ENCODE measurements around the gene COL10A1. TPM values are rescaled to one million over a fixed set of nuclear protein-coding genes. Genes with fewer than 3 reads are reported as not detected.

The COL10A1 gene
- total and polyA plus RNA-seq, 10 of the 15 experiments (the other 5 are each of a cell fraction or from before 2014, with no cell fraction given), result 0.02 to 0.33 (median 0.06) TPM; not detected in 5

- intact Hi-C loops (cut with micrococcal nuclease; ENCODE audit: unreplicated experiment), result loop anchor here (10.0 kb wide), 1 partner anchor 299 kb away; no protein-coding TSS in a partner anchor
- SMC1A ChIA-PET (ENCODE audit: uncharacterized antibody, unreplicated experiment), result interaction anchor here (0.7 to 4.1 kb wide), 11 partner anchors 9 to 111 kb away, joined by 3 to 20 read pairs (median 4); partner anchors contain the start of gene FRK
- no TSS peak for BruUV-seq (replicated peaks)
Measured at GRCh38 chr6:116106146-116106545, 19.8 kb downstream of the COL10A1 start.

GRCh38 chr6:116105247-116105646 lies 20.7 kb downstream of the COL10A1 start:
- ChIA-PET RAD21 (ENCODE audit: unreplicated experiment) (interaction anchor here (1.3 to 6.8 kb wide), 3 partner anchors 8 to 93 kb away, joined by 3 to 39 read pairs (median 5); no protein-coding TSS in a partner anchor), POLR2A (no interaction called here), SMC1A (ENCODE audit: uncharacterized antibody, unreplicated experiment) (interaction anchor here (0.8 to 5.3 kb wide), 7 partner anchors 8 to 92 kb away, joined by 3 to 57 read pairs (median 7); partner anchors contain the start of gene FRK), CTCF (interaction anchor here (1.0 to 7.9 kb wide), 2 partner anchors 85 to 94 kb away, joined by 3 to 106 read pairs; no protein-coding TSS in a partner anchor)
- in situ Hi-C loops (cut with MboI) (no loop called here), intact Hi-C loops (cut with micrococcal nuclease; ENCODE audit: unreplicated experiment) (loop anchor here (10.0 kb wide), 1 partner anchor 300 kb away; no protein-coding TSS in a partner anchor)
- Histone ChIP-seq H4K20me1 (ENCODE audit: control insufficient read depth, insufficient read depth) (no peaks in the 10 kb centered on the region), H3K79me2 (ENCODE audit: control insufficient read depth, insufficient read depth, low read length) (peaks cover 67% of the 10 kb centered on the region), H2AFZ (ENCODE audit: control insufficient read depth, low read depth, low read length) (no peak overlapping the region), H3K27me3 (replicated peaks in 1 of 2; ENCODE audit: control insufficient read depth in 2 of 2, insufficient read depth in 2 of 2, low read length in 1 of 2) (no peaks in the 10 kb centered on the region), H3K27ac (ENCODE audit: control insufficient read depth, insufficient read depth) (peak overlapping the region; percentile 58), H3K9ac (ENCODE audit: control insufficient read depth, insufficient read depth, low read length) (peak overlapping the region; percentile 30; the same call in 1 of the 2 replicates), H3K4me1 (ENCODE audit: control insufficient read depth, insufficient read depth, low read length) (peaks cover 25% of the 10 kb centered on the region), H3K36me3 (ENCODE audit: control insufficient read depth in 2 of 2, insufficient read depth in 2 of 2, low read length in 1 of 2) (peaks cover 6 to 15% of the 10 kb centered on the region in 2 experiments; a peak in 2 of 4 replicates), H3K9me3 (replicated peaks; ENCODE audit: control insufficient read depth, insufficient read depth, low read length) (no peaks in the 10 kb centered on the region), H3K4me3 (peak overlapping the region; percentile 67), H3K4me2 (ENCODE audit: control insufficient read depth, insufficient read depth) (peak overlapping the region; percentile 77)
- TF ChIP-seq ESRRA (IDR thresholded peaks at IDR 0.05; ENCODE audit: low read length), result no peak
- TF ChIP-seq SUPT20H (IDR thresholded peaks at IDR 0.05; ENCODE audit: borderline replicate concordance, control insufficient read depth, low read depth, low read length), result no peak
- no peak for TF ChIP-seq SPI1 (IDR thresholded peaks at IDR 0.05; ENCODE audit: borderline replicate concordance, insufficient read depth, low read depth, low read length)
- no peak for TF ChIP-seq HDAC6 (IDR thresholded peaks at IDR 0.05; ENCODE audit: unreplicated experiment)
- no peak for TF ChIP-seq JUND (IDR thresholded peaks at IDR 0.05; ENCODE audit: low read depth, low read length)
- no peak for TF ChIP-seq STAT3 (IDR thresholded peaks at IDR 0.05; ENCODE audit: low read depth, low read length)
- TF ChIP-seq BRCA1 (IDR thresholded peaks at IDR 0.05; ENCODE audit: low read depth, low read length), result no peak
- BruUV-seq (replicated peaks), result no TSS peak
- ATAC-seq (no peak), FAIRE-seq (no peak), DNase-seq (ENCODE audit: low read depth, low spot score) (no peak)
- 99% methylated on average over 3 of the region's 3 CpGs for WGBS (ENCODE audit: insufficient coverage, insufficient replicate concordance, low lambda C conversion rate, missing lambda C conversion rate)

More at GRCh38 chr6:116106146-116106545, 19.8 kb downstream of the COL10A1 start:
- Histone ChIP-seq H3K27me3 (replicated peaks in 1 of 2; ENCODE audit: control insufficient read depth in 2 of 2, insufficient read depth in 2 of 2, low read length in 1 of 2) (no peaks in the 10 kb centered on the region), H2AFZ (ENCODE audit: control insufficient read depth, low read depth, low read length) (no peak overlapping the region), H3K4me2 (ENCODE audit: control insufficient read depth, insufficient read depth) (peak overlapping the region; percentile 77), H3K79me2 (ENCODE audit: control insufficient read depth, insufficient read depth, low read length) (peaks cover 58% of the 10 kb centered on the region), H4K20me1 (ENCODE audit: control insufficient read depth, insufficient read depth) (no peaks in the 10 kb centered on the region), H3K36me3 (ENCODE audit: control insufficient read depth in 2 of 2, insufficient read depth in 2 of 2, low read length in 1 of 2) (peaks cover 8 to 18% of the 10 kb centered on the region in 2 experiments; a peak in 3 of 4 replicates), H3K4me3 (peak overlapping the region; percentile 67), H3K9me3 (replicated peaks; ENCODE audit: control insufficient read depth, insufficient read depth, low read length) (no peaks in the 10 kb centered on the region), H3K4me1 (ENCODE audit: control insufficient read depth, insufficient read depth, low read length) (peaks cover 25% of the 10 kb centered on the region), H3K27ac (ENCODE audit: control insufficient read depth, insufficient read depth) (peak overlapping the region; percentile 58), H3K9ac (ENCODE audit: control insufficient read depth, insufficient read depth, low read length) (no peak overlapping the region)
- POLR2A ChIA-PET, result interaction anchor here (0.5 to 1.2 kb wide), 6 partner anchors 8 to 197 kb away, joined by 3 to 9 read pairs (median 4); partner anchors contain the start of gene FRK
- ATAC-seq (no peak), FAIRE-seq (no peak), DNase-seq (ENCODE audit: low read depth, low spot score) (no peak)
- CTCF ChIA-PET, result interaction anchor here (0.6 to 7.9 kb wide), 7 partner anchors 8 to 95 kb away, joined by 3 to 106 read pairs (median 5); partner anchors contain the start of gene FRK
- in situ Hi-C loops (cut with MboI), result no loop called here
- 0 out of 2 replicates have a peak, but pooled peaks have one; percentile 6 for TF ChIP-seq ZNF384 (IDR thresholded peaks at IDR 0.05; ENCODE audit: borderline replicate concordance, low read depth, low read length)
- no peak for TF ChIP-seq ASH2L (IDR thresholded peaks at IDR 0.05; ENCODE audit: borderline replicate concordance, low read depth)
- 47% methylated on average over 1 of the region's 1 CpG for WGBS (ENCODE audit: insufficient coverage, insufficient replicate concordance, low lambda C conversion rate, missing lambda C conversion rate)
- RAD21 ChIA-PET (ENCODE audit: unreplicated experiment), result interaction anchor here (0.7 to 6.8 kb wide), 7 partner anchors 9 to 101 kb away, joined by 3 to 39 read pairs (median 3); no protein-coding TSS in a partner anchor
